GM21381 (cell line): ENCODE results near the gene H2BK1.

ENCODE experiments used
- ATAC-seq: cut with Tn5 transposase; IDR thresholded peaks from one replicate; pipeline ENCODE4 v1.9.1; 2021; ENCODE audit warnings: mild to moderate bottlenecking, moderate library complexity; ENCODE audit not compliant: unreplicated experiment

The H2BK1 gene

DNA sequence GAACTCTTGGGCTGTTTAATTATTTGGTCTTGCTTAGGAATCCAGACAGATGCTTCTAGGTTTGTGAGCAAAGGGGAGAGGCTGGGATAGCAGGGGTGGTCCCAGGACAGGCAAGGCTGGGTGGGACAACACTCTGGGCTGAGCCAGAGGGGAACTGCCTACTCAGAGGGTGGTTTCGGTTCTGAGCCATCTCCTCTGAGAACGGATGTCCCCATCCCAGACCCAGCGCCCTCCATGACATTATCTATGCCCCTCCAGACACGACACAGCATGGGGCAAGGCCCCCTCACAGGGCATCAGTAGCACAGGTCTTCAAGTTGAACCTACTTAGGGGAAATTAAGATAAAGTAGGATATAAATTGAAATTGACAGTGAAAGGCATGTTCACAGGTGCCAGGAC is 30.3 kb downstream of the H2BK1 start:
- no peak for ATAC-seq

DNA sequence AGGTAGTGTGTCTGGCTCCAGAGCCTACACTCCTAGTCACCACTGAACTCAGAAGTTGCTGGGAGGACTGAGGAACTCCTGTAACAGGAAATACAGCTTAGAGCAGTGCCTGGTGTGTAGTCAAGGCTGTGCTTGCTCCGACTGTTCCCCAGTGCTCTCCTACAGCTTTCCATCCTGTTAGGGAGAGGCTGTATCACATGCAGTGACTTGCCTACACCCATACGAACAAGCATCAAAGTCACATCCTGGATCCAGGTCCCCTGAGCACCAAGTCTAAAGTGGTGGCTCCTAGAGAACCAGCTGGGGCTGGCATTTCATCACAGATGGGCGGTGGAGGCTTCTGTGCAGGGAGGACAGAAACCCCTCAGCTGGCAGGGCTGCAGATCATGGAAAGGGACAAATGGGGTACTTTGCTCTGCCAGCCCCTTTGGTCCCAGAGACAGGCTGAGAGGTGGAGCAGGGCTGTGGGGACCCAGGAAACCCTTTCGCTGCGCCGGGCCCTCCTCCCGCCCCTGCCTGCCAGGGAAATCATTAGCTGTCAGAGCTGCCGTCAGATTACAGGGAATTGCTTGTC is 30.9 kb downstream of the H2BK1 start:
- no peak for ATAC-seq

DNA sequence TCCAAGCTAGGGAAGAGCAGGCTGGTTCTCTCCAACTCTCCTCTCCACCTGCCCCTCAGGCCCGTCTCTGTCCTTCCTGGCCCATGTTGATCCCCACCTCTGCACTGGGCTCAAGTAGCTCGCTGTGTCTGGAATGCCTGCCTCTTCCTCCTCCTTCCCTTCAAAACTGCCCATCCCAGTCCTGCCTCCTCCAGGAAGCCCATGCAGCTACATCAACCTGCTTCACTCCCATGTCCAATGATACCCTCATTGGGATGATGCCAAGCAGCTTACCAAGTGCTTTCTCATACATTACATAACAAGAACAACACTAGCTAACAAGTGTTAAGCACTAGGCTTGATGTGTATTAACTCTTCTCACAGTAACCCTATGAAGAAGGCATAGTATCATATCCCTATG is 31.5 kb downstream of the H2BK1 start:
- no peak for ATAC-seq

DNA sequence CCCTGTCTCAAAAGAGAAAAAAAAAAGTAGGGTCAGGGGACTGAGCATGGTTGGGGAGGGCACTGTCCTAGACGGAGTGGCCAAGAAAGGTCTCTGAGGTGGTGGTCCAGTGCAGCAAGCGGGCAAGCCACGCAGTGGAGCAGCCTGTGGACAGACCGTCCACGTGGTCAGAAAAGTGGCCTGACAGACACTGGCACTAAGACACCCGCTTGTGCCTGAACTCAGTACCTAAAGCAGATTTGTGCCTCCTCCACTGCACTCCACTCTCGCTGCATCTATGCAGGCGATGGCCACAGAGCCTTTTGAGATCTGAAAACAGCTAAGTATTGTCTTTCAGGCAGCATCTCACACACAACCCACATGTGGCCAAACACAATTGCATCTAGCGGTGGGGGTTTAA is 32.1 kb downstream of the H2BK1 start:
- no peak for ATAC-seq

DNA sequence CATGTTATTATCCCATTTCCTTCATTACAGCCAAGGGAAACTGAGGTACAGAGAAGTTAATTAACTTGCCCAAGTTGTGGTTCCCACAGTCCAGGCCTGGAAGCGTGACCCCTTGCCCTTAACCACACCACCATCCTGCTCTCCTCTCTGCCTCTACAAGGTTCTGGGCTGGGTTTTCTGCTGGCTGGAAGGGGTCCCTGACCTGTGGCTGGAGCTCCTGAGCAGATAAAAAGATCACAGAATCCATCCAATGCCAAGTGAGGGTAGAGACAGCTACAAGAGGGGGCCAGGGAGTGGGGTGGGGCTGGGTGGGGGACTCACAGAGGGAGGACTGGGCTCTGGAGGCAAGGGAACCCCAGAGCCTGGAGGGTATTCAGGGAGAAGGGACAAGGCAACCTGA is 33.0 kb downstream of the H2BK1 start:
- ATAC-seq, result no peak

DNA sequence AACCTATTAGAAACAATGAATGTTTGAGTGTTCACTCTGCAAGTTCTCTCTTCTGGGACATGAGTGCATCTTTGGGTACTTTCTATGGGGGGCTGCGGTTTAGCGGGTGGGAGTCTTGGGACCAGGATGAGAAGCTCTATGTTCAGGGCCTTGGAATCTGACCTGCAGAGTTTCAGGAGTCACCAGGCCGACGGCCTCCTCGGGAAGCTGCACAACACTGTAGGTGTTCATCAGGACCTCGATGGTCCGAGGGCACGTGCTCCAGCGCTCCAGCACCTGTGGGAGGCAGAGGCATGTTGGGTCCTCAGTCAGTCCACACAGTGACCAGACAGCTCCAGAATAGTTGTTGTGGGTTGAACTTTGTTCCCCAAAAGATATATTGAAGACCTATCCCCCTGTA is 33.9 kb downstream of the H2BK1 start:
- ATAC-seq, result no peak

DNA sequence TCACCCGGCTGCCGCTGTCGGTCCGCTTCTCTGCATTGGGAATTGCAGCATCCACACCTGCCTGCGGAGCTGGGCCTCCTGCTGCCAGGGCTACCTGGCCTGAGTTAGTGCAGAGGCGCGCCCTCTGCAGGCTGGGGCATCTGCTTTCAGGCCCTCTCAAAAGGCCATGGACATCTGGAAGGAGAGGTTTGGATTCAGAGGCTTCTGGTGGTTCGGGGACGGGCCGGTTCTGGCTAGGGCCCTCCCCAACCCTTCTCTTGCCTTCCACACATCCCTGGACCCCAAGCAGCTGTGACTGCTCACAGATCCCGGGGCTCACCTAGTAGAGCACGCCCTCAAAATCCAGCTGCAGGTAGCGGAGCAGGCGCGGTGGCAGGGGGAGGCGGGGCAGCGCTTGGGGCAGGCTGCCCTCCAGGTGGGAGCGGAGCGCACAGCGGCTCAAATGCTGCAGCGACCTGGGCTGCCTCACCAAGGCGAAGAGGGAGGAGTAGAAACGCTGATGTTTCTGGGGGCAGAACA is 34.4 kb downstream of the H2BK1 start:
- no peak for ATAC-seq

DNA sequence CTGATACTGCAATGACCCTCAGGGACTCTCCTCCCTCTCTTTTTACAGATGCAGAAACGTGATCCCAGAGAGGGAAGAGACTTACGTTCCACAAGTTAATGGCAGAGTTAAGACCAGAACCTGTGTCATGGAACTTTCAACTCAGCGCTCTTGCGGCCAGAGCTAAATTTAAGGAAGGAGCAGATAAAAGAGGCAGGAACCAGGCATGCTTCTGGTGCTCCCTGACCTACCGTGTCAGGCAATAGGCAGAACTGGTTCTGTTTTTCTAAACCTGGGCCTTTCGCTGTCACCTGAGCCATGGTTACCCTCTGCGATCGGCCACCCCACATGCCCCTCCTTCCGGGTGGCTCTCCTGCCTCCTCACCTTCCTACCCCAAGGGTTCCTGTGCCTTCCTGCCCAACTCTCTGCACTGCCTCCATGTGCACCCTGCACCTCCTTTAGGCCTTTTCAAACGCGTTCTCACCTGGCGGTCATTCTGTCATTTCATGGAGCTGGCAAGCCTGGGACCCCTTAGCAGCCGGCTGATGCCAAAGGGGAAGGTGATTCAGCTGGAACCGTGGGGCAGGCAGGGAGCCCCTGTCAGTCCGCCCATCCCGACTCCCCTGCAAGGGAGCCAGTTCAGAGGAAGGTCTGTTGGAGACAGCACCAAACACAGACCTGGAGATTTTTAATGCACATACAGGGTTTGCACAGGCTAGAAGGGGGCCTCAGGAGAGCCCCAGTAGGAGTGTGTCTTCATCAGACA is 35.1 kb downstream of the H2BK1 start:
- ATAC-seq, result no peak

DNA sequence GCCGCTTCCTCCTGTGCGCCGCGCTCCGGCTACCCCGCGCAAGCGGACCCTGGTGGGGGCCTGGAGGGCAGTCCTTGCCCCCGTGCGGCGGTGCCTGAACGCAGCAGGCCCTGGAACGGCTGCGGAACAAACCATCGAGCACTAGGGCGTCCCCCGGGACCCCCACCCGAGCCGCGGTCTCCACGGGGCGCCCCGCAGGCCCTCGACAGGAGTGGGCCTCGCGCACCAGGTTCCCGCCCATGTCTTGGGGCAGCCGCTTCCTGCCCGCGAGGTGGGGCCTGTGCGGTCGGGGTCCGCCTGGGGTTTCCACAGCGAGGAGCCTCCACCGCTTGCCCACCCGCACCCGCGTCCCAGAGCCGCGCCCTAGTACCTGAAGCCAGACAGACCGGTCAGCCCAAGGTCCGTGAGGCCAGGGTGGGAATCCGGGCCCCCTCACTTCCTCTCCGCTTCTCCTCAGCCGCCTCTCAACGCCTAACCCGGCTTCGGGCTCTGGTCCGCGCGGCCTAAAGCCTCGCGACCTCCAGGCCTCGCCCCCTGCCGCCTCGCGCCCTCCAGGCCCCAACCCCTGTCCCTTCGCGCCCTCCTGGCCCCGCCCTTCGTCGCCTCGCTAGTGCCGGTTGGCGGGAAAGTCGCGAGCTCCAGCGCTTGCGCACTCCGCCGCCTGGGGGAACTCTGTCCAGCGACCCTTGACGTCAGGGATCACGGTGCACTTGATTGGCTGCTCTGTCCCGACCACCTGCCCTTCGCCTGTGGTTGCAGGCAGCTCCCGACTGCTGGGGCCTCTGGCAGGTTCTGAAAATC is 35.8 kb downstream of the H2BK1 start:
- ATAC-seq, result no peak

DNA sequence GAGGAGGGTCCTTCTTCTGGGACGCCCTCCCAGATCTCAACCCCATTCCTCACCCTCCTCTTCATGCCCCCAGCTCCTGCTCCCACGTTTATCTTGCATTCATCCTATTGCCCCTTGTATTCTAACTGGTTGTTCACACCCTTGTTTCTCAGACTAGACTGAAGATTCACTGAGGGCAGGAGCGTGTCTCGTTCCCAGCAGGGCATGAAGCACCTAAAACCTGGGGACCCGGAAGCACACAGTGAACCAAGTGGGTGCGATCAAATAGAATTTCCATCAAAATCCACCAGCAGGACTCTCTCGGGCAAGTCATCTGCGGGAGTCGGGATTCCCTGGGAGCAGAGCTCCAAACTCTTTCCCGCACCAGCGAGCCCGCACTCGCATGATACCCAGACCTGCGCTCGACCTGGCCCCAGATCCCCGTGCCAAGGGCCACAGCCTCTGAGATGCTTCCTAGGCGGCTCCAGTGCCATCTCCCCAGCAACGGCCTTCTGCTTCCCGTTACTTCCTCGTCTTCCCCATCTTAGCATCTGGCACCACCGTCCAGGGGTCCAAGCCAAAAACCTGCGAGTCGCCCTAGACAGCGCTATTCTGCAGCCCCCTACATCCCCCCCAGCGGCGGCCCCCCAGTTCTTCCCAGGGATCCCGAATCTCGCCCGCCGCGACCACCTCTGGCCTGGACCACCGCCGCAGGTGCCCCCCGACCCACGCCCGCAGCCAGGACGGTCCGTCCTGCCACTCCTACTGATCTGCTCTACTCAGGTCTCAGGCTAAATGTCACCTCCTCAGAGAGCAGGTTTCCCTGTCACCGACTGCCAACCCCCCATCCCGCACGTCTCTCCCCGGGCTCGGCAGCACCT is 36.7 kb downstream of the H2BK1 start:
- ATAC-seq, result no peak

DNA sequence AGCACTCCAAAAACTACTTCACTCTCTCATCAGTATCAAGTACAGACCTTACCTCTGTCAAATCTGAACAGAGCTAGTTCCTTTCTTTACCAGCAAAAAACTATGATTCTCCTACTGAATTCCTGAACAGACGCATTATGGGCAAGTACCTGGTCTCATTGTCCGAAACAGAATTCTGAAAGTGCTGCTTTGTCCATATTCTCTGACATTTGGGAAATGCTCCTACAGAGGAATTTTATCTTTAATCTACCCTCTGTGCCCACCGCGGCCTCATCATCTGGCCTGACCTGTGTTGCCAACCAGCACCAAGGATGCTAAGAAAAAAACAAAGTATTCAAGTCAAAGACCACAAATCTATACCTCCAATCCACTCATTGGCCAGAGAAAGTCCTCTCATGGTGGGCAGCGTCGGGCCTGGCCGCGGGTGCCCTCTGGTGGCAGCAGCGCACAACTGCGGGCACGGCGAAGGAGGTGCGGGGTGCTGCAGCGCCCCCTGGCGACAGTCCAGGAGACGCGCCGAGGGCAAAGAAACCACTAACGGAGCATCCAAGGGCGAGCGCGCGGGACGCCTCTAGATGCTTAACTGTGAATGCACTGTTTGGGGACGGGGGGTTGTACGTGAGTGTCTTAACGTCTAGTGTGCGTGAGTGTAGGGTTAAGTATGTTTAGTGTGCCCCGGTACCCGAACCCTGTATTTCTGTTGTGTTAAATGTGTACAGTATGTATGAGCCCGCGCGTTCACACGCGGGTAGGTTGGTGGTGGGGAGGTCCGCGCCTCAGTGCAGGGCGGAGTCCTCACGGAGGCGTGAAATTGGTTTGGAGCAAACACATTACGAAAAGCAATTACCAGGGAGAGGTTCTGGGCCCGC is 37.8 kb downstream of the H2BK1 start:
- ATAC-seq, result peak; percentile 58

DNA sequence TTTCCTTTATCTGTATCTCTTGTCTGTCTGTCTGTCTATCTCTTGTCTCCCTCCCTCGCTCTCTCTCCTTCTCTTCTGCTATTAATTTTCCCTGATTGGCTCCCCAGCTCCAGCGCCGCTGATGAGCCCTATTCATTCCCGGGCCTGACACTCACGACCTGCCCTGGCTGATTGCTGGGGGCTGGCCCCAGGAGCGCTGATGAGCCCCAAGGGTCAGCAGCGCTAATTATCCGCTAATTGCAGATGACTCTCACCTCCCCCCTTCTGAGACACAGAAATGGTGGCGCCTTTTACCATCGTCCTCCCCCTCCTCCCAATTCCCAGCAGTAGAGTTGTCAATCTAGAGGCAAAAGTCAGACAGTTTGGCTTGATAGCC is 41.5 kb downstream of the H2BK1 start:
- ATAC-seq, result no peak

DNA sequence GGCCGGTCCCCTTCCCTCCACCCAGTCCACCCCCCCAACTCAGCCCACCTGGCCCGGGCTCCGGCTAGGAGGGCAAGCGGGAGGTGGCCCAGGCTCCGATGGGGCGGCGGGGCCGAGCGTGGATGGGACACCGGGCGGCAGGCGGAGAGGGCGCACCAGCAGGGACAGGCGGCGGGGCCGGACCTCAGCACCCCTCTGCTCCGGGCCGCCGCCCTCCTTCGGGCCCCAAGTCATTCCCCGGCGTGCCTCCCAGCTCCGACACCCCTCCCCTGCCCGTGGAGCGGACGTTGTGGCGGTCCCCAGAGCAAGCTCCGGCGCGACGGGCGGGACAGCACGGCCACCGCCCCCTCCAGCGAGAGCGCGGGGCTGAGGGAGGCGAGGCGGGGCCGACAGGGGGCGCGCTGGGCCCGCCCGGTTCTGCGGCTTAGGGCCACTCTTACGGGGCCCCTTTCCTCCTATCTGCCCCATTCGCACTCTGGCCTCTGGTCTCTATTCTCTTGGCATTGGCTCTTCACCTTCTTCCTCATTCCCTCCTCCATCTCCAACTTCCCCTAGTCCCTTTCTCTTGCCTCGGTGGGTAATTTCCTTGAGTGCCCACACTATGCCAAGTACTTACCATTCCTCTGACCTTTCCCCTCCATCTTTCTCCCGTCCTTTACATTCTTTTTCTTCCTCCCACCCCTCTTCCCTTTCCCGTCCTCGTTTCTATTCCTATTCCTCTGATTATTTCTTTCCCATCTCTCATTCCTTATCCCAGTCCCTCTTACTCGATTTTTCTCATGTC is 42.1 kb downstream of the H2BK1 start:
- no peak for ATAC-seq

DNA sequence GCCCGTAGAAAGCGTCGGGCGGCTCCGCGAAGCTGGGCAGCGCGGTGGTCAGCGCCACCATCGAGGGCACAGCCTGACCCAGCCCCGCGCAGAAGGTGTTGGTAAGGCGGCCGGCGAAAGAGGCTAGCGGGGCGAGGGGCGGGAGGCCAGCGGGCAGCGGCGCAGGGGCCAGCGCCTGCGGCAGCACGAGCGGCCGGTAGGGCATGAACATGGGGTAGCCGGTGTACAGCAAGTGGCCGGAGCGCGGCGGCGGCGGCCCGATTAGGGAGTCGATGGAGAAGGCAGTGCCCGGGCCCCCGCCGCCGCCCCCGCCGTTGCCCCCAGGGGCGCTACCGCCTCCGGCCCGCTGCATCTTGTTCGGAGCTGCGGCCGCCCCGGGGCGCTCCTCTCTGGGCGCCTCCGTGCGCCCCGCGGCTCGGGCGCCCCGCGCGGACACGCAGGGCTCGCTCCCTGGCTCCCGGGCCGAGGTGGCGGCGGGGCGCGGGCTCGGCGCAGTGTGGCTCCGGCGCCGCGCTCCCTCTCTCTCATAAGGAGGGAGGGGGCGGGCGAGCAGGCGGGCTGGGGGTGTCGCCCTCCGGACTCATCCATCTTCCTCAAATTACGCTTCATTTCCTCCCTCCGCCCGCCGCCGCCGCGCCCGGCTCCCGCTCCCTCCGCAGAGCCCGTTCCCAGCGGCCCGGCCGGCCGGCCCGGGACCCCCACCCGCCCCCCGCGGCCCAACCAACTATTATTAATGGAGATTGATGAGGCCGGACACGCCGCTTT is 42.9 kb downstream of the H2BK1 start, which contains the start of gene GBX1:
Gene GBX1 (minus strand): TSS at position 498 of the 765 bp plus-strand sequence. CDS start 146 bp downstream, at position 352.
- ATAC-seq, result no peak

DNA sequence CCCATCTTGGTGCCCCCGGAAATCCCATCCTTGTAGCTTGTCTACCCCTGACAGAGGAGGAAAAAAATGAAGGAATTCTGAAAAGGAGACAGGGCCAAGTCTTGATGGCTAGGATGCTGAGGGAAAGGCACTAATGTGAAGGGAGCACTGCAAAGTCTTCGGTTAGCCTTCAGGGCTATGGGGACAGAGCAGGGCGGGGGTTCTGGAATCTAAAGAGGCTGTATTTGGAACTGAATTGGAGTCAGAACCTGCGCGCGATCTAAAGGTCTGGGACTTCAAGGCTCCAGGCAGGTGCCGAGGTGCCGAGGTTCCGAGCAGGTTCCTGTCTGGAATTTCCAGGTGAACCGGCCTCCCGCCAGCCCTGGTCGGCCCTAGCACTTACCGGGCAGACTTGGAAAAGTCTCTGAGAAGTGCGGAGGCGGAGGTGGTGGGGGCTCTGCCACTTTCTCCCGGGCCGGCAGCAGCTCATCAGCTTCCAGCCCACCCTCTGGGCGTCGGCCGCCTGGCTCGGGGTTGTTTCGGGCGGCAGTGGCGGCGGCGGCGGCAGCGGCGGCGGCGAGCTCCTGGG is 43.6 kb downstream of the H2BK1 start:
- no peak for ATAC-seq

DNA sequence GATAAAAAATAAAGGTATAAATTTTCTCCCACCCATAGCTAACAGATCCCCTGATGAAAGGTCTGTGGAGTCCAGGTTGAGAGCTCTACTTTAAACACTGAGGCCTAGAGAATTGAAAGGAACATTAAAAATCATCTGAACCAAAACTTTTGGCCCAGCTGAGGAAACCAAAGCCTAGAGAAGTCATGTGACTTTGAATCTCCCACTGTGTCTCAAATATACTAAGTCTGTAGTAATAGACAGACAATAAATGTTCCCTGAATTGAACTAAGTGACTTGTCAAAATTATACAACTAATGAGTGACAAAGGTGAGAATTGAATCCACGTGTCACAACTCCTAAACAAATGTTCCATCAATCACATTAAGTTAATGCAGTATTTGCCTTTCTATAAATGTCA is 48.5 kb downstream of the H2BK1 start:
- no peak for ATAC-seq
